Measurements from ENCODE around the gene STK35.

GRCh38 chr20:2101865-2102584 lies 398 bp downstream of the STK35 start:
- TF ChIP-seq, protein P1, sequence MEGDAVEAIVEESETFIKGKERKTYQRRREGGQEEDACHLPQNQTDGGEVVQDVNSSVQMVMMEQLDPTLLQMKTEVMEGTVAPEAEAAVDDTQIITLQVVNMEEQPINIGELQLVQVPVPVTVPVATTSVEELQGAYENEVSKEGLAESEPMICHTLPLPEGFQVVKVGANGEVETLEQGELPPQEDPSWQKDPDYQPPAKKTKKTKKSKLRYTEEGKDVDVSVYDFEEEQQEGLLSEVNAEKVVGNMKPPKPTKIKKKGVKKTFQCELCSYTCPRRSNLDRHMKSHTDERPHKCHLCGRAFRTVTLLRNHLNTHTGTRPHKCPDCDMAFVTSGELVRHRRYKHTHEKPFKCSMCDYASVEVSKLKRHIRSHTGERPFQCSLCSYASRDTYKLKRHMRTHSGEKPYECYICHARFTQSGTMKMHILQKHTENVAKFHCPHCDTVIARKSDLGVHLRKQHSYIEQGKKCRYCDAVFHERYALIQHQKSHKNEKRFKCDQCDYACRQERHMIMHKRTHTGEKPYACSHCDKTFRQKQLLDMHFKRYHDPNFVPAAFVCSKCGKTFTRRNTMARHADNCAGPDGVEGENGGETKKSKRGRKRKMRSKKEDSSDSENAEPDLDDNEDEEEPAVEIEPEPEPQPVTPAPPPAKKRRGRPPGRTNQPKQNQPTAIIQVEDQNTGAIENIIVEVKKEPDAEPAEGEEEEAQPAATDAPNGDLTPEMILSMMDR (conservative IDR thresholded peaks at IDR 0.05; ENCODE audit: low read depth, low read length) = no peak
- TF ChIP-seq EZH2 (IDR thresholded peaks at IDR 0.05; ENCODE audit: borderline replicate concordance, low read depth, low read length, poor library complexity, severe bottlenecking) = no peak

All from A673 (cell line).